ENCODE results near the gene AQP12A.

The AQP12A gene

DNA sequence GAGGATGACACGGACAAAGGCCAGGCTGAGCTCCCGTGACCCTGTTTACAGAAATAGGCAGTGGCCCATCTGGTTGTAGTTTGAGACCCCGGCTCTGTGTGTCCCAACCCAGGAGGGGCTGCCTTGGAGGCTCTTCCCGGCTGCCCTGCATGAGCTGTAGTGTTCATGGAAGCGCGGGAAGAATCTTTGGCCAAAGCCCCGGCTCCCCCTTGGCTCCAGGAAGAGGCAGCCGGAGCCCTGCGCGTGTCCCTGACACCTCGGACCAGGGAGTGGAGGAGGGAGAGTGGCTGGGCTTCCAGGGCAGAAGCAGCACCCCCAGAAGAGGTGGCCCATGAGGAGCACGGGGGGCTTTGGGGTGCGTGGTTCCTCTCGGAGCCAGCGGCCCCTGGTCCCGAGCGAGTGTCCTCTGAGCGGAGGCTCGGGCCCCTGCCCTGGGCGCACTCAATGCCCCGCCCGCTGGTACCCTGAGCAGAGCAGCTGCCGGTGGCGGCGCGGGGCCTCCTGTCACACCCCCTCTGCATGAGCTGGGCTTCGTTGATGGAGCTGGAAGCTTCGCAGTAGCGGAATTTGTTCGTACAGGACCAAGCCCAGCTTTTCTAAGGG lies 44.7 kb upstream of the AQP12A start:
- Histone ChIP-seq H3K27me3 (peaks cover 51% of the 10 kb centered on the region), H3K4me3 (ENCODE audit: low read depth in 1 of 2, low read length in 1 of 2) (no peak overlapping the region), H3K36me3 (no peaks in the 10 kb centered on the region), H3K27ac (no peak overlapping the region), H3K9me3 (no peaks in the 10 kb centered on the region), H3K4me1 (ENCODE audit: control insufficient read depth in 1 of 2, insufficient read depth in 1 of 2, low read depth in 1 of 2, low read length in 1 of 2) (peaks cover 0 to 4% of the 10 kb centered on the region in 2 experiments)
- TF ChIP-seq, protein P1, sequence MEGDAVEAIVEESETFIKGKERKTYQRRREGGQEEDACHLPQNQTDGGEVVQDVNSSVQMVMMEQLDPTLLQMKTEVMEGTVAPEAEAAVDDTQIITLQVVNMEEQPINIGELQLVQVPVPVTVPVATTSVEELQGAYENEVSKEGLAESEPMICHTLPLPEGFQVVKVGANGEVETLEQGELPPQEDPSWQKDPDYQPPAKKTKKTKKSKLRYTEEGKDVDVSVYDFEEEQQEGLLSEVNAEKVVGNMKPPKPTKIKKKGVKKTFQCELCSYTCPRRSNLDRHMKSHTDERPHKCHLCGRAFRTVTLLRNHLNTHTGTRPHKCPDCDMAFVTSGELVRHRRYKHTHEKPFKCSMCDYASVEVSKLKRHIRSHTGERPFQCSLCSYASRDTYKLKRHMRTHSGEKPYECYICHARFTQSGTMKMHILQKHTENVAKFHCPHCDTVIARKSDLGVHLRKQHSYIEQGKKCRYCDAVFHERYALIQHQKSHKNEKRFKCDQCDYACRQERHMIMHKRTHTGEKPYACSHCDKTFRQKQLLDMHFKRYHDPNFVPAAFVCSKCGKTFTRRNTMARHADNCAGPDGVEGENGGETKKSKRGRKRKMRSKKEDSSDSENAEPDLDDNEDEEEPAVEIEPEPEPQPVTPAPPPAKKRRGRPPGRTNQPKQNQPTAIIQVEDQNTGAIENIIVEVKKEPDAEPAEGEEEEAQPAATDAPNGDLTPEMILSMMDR (IDR thresholded peaks at IDR 0.05), result no peak

DNA sequence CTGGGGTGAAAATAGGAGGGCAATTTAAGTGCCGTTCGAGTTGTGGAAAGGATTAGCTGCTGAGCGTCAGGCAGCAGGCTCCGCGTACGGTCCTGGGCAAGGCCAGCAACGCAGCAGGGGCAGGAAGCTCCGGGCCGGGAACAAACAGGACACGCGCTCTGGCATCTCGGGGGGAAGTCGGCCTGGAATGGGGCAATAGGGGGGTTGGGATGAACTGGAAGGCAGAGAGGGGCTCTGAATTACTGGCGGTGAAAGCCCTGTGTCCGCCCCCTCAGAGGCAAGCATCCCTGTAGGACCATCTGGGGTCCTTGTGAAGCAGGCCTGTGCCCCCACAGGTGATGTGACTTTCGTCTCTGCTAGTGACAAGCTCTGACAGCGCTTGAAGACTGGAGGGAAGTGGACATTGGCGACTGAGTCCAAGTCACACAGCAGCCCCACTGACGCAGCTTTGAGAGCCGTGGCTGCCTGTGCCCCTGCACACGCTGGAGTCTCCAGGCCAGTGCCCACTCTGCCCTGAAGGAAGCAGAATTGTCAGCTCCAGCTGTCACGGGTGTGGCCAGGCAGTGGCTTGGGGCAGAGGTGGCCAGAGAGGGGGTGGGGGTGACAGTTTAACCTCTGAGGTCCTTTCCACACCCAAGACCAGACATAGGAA lies 44.0 kb upstream of the AQP12A start:
- Histone ChIP-seq H3K27ac (no peak overlapping the region), H3K36me3 (no peaks in the 10 kb centered on the region), H3K9me3 (no peaks in the 10 kb centered on the region), H3K4me1 (ENCODE audit: control insufficient read depth in 1 of 2, insufficient read depth in 1 of 2, low read depth in 1 of 2, low read length in 1 of 2) (peaks cover 0 to 4% of the 10 kb centered on the region in 2 experiments), H3K27me3 (peaks cover 57% of the 10 kb centered on the region), H3K4me3 (ENCODE audit: low read depth in 1 of 2, low read length in 1 of 2) (no peak overlapping the region)
- TF ChIP-seq, protein P1 (IDR thresholded peaks at IDR 0.05), result no peak

DNA sequence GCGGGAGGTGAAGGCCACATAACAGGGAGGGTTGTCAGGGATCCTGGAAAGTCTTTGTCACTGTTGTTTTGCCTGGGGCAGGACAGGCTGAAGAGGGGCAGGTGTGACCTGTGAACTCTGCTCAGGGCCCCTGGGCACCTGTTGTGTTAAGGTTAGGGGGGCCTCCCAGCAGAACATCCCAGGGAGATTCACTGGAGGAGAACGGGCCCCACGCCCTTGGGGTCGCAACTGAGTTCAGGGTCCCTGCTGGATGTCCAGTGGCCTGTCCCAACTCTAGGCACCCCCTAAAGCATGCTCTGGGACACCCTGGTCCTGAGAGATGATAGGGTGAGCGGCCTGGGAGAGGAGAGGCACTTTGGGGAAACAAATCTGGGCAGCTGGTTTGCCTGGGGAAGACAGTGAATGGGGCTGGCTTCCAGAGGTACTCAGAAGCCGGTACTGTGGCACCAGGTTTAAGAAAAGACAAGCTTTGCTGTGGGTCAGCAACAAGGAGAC lies 43.5 kb upstream of the AQP12A start:
- H3K4me3 ChIP-seq (ENCODE audit: low read depth in 1 of 2, low read length in 1 of 2), result no peak overlapping the region
- peaks cover 0 to 4% of the 10 kb centered on the region in 2 experiments for H3K4me1 ChIP-seq (ENCODE audit: control insufficient read depth in 1 of 2, insufficient read depth in 1 of 2, low read depth in 1 of 2, low read length in 1 of 2)
- TF ChIP-seq, protein P1 (IDR thresholded peaks at IDR 0.05), result no peak
- no peaks in the 10 kb centered on the region for H3K9me3 ChIP-seq
- no peak overlapping the region for H3K27ac ChIP-seq
- no peaks in the 10 kb centered on the region for H3K36me3 ChIP-seq
- H3K27me3 ChIP-seq, result peaks cover 59% of the 10 kb centered on the region

DNA sequence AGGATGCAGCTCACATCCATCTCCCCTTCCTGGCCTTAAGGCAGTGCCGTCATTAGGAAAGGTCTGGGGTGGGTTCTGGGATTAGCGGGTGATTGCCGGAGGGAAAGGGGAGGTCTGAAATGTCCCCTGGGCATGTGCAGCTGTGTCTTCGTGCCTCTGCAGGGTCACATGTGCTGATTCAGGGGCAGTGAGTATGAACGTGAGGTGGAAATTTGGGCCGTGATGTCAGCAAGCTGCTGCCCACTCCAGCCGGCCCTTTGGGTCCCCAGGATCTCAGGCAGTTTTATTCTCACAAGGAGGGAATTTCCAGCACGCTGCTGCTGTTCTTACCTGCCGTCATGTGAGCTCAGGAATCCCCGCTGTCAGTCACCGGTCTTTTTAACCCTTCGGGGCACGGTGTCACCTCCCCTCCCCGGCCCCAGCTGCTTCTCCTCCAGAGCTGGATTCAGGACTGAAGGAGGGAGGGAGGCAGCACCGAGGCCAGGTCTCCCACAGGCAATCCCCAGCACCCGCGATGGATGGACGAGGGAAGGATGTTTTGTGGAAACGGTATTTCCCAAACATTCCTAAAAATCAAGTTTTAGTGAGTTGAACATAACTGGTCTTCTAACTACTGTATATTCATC lies 42.9 kb upstream of the AQP12A start:
- Histone ChIP-seq H3K9me3 (no peaks in the 10 kb centered on the region), H3K4me3 (ENCODE audit: low read depth in 1 of 2, low read length in 1 of 2) (no peak overlapping the region), H3K27me3 (peaks cover 59% of the 10 kb centered on the region), H3K4me1 (ENCODE audit: control insufficient read depth in 1 of 2, insufficient read depth in 1 of 2, low read depth in 1 of 2, low read length in 1 of 2) (peaks cover 0 to 4% of the 10 kb centered on the region in 2 experiments), H3K36me3 (no peaks in the 10 kb centered on the region), H3K27ac (no peak overlapping the region)
- TF ChIP-seq, protein P1 (IDR thresholded peaks at IDR 0.05), result no peak

DNA sequence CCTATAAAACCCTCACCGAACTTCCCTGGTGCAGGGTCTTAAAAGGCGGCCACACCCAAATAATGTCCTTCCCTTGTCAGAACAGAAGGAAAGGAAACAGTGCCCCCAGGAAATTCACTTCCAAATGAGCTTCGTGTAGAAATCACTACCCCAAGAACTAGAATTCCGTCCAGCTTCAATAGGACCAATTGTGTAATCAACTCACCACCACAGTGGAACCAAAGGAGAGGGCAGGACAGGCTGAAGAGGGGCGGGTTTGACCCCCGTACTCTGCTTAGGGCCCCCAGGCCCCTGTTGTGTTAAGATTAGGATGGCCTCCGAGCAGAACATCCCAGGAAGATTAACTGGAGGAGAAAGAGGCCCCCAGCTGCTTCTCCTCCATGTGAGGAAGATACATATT lies 42.3 kb upstream of the AQP12A start:
- Histone ChIP-seq H3K27ac (no peak overlapping the region), H3K27me3 (peaks cover 62% of the 10 kb centered on the region), H3K36me3 (no peaks in the 10 kb centered on the region), H3K4me3 (ENCODE audit: low read depth in 1 of 2, low read length in 1 of 2) (no peak overlapping the region), H3K9me3 (no peaks in the 10 kb centered on the region), H3K4me1 (ENCODE audit: control insufficient read depth in 1 of 2, insufficient read depth in 1 of 2, low read depth in 1 of 2, low read length in 1 of 2) (peaks cover 0 to 4% of the 10 kb centered on the region in 2 experiments)
- TF ChIP-seq, protein P1 (IDR thresholded peaks at IDR 0.05), result no peak

Data from neutrophil (primary cell).